GM12874 (cell line): ENCODE data around the gene ASIC4.

Experiments used
- TF ChIP-seq, protein P1 (sequence below): IDR thresholded peaks from 2 replicates; pipeline ENCODE4 v1.5.1; 2011; ENCODE audit warnings: low read depth, mild to moderate bottlenecking, control low read depth, low read length, moderate library complexity; ENCODE audit not compliant: insufficient read depth

Gene ASIC4

DNA sequence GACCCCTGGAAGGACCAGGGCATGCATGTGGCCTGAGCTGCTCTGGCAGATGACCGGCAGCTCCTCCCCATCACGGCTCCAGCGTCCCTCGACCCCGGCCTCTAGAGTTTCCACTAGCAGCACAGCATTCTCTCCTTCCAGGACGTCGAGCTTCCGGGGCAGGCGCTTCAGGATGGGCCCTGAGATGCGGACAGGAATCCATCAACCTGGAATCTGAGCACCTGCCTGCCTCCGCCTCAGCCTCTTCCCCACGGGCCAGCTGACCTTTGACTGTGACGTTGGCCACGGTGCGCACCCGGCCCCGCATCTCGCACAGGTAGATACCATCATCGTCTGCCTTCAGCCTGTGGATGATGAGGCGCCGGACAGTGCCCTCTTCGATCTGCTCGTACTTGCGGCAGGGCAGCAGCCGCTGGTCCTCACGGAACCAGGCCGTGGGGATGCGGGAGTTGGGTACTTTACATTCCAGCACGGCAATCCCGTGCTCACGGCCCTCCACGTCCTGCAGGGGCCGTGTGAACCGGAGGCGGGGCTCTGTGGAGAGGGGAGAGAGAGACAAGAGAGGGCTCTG, 53.6 kb downstream of the ASIC4 start:
- TF ChIP-seq, protein P1, sequence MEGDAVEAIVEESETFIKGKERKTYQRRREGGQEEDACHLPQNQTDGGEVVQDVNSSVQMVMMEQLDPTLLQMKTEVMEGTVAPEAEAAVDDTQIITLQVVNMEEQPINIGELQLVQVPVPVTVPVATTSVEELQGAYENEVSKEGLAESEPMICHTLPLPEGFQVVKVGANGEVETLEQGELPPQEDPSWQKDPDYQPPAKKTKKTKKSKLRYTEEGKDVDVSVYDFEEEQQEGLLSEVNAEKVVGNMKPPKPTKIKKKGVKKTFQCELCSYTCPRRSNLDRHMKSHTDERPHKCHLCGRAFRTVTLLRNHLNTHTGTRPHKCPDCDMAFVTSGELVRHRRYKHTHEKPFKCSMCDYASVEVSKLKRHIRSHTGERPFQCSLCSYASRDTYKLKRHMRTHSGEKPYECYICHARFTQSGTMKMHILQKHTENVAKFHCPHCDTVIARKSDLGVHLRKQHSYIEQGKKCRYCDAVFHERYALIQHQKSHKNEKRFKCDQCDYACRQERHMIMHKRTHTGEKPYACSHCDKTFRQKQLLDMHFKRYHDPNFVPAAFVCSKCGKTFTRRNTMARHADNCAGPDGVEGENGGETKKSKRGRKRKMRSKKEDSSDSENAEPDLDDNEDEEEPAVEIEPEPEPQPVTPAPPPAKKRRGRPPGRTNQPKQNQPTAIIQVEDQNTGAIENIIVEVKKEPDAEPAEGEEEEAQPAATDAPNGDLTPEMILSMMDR: no peak

DNA sequence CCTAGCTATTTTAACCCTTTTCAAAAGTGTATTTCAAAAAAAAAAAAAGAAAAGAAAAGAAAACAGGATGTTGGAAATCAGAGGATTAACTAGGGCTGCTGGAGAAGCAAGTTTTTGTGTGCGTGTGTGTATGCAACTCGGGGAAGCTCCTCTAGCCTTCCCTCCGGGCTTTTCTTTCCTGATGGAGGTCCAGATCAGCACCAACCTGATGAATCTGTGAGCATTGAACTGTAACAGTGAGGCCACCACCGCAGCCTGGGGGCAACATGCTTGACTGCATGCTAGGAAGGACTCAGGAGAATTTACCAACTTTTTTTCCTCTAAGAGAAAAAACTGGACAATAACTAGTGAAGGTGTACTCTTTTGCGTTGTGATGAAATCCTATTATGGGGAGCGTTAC, 54.8 kb downstream of the ASIC4 start:
- TF ChIP-seq, protein P1: no peak

DNA sequence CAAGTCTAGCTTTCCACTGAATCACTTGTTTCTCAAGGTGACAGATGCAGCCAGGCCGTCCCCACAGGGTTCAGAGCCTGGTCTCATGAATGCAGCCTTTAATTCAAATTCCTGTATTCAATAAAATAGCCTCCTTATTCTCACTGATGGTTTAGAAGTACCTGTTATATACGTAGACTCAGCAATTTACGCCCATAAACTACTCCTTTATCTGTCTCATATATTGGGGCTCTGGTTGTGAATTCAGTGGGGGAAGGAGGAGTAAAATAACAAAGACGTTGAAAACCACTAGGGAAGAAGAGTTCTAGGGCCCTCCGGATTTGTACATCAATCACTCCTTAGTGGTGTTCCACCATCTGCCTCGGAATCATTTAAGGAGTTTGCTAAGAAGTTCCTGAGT, 55.4 kb downstream of the ASIC4 start:
- TF ChIP-seq, protein P1: no peak

DNA sequence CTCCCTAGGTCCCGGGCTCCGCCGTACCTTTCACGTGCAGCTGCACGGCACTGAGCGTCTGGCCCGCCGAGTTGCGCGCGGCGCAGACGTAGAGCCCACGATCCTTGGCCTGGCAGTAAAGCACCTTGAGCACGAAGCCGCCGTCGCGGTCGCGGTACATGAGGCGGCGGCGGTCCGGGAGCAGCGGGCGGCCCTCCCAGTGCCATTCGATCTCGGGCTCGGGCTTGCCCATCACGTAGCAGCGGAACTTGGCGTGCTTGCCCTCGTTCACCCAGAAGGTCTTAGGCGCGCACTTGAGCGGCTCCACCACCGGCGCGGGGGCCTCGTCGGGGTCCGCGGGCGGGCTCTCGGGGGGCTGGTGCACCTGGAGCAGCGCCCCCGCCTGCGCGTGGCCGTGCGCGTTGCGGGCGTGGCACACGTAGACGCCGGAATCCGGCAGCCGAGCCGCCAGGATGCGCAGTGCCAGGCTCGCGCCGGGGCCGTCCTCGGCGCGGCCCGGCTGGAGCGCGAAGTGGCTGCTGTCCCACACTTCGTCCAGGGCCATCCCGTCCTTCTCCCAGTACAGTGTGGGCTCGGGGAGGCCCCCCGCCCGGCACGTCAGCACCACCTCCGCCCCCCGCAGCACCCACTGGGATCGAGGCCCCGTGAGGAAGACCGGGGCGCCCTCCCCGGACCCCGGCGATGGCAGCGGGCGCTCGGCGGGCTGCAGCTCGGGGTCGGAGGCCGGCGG, 56.1 kb downstream of the ASIC4 start:
- TF ChIP-seq, protein P1: no peak

DNA sequence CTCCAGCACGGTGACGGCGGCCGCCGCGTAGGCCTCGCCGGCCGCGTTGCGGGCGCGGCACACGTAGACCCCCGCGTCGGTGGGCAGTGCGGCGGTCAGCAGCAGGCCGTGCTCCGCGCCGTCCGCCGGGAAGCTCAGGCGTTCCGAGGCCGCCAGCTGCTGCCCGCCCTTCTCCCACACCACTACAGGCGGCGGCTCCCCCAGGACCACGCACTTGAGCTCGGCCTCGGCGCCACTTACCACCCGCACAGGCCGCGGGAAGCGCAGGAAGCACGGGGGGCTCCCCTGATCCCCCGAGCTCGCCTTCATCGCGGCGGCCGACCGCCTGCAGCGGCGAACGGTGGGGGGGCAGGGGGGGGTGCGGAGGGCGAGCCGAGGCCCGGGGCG, 56.6 kb downstream of the ASIC4 start:
- TF ChIP-seq, protein P1: no peak

DNA sequence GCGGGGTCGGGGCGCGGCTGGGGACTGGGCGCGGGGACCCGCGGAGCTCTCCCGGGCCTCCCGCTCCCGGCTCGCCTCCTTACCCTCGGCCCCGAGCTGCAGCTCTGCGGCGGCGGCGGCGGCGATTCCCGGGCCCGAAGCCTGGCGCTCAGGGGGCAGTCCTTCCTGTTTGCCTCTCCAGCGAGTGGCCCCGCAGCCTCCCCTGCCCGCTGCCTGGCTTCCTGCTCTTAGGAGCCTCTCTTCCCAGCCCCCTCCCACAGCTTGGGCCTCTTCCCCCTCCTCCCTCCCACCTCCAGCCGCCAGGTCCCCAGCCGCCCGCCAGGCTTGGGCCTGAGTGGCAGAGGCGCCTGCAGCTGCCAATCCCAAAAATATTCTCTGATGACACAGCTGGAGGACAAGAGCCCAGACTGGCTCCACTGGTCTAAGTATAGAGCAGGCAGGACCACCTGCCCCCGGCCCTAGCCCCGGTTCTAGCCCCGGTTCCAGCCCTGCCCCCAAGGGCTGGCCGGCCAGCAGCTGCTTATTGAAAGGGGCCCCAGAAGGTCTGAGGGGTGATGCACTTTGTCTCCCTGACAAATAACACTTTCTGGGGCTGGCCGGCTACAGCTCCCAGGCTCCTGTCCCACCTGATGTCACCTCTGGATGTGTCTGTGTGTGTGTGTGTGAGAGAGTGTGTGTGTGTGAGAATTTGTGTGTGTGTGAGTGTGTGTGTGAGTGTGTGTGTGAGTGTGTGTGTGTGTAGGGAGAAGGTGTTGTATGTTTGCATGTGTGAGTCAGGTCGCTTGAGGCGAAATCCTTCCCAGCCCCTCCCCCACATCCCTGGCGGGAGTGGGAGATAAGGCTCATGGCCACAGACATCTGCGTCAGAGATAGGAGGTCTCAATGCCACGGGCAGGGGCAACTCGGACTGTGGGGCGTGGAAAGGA, 57.3 kb downstream of the ASIC4 start, which contains the start of gene OBSL1:
TSS of gene OBSL1 (minus strand) at position 229 of the 926 bp plus-strand sequence. CDS start 307 bp downstream, outside the sequence.
- TF ChIP-seq, protein P1: no peak
